ENCODE data around the gene NPAT.

The NPAT gene

DNA sequence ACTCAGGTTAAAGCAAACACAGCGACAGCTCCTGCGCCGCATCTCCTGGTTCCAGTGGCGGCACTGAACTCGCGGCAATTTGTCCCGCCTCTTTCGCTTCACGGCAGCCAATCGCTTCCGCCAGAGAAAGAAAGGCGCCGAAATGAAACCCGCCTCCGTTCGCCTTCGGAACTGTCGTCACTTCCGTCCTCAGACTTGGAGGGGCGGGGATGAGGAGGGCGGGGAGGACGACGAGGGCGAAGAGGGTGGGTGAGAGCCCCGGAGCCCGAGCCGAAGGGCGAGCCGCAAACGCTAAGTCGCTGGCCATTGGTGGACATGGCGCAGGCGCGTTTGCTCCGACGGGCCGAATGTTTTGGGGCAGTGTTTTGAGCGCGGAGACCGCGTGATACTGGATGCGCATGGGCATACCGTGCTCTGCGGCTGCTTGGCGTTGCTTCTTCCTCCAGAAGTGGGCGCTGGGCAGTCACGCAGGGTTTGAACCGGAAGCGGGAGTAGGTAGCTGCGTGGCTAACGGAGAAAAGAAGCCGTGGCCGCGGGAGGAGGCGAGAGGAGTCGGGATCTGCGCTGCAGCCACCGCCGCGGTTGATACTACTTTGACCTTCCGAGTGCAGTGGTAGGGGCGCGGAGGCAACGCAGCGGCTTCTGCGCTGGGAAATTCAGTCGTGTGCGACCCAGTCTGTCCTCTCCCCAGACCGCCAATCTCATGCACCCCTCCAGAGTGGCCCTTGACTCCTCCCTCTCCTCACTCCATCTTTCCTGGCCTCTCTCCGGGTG is at the start of gene NPAT, which contains the start of gene ATM:
NPAT (minus strand) TSS at position 65 of the 774 bp plus-strand sequence. CDS start 102 bp downstream, outside the sequence.
ATM (plus strand) TSS at position 494 of the 774 bp plus-strand sequence. CDS start 4,558 bp downstream, outside the sequence.
- DNase-seq (ENCODE audit: low read depth) = peak; percentile 95

DNA sequence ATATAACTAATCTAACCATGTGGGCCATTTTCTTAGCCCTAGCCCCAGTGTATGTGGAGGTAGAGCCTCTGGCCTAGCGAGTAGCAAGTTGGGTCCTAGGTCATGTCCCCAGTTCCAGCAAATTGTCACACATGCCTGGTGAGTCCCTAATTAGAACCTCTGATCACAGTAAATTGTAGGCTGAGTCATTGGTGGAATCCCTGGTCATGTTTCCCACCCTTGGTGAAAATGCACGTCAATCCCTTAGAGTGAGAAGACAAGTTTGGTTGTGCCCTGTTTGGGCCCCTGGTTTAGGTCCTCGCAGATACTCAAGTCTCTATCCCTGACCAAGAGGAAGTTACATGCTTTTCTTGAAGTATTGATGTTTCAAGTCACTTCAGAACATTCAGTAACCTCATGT is 47.1 kb upstream of the NPAT start:
- no peak for DNase-seq (ENCODE audit: low read depth)

DNA sequence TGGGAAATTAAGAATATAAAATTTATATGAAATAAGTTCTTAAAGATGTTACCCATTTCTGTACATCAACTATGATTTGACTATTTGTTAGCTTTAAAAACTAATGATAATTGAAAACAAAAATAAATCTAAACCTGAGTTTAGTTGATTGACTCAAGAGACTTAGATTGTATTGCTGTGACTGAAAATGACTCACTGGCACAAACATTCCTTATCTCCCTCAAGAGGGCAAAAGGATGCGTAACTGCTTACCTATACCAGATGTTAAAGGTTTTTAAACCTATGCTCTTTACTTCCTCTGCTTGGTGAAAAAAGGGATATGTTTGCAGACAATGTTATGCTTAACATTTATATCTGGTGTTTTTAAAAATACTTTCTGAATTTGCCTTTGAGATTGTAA is 30.7 kb upstream of the NPAT start:
- no peak for DNase-seq (ENCODE audit: low read depth)

DNA sequence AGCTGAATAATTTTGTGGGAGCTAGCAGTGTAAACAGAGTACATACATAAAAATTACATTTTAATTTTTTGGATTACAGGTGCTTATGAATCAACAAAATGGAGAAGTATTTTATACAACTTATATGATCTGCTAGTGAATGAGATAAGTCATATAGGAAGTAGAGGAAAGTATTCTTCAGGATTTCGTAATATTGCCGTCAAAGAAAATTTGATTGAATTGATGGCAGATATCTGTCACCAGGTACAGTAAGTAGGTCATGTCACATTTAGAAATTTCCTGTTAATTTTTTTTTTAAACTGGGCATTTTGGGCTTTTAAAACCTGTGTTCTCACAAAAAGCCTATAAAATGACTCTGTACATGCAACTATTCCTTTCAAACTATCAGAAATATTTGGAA is 24.4 kb upstream of the NPAT start:
- no peak for DNase-seq (ENCODE audit: low read depth)

DNA sequence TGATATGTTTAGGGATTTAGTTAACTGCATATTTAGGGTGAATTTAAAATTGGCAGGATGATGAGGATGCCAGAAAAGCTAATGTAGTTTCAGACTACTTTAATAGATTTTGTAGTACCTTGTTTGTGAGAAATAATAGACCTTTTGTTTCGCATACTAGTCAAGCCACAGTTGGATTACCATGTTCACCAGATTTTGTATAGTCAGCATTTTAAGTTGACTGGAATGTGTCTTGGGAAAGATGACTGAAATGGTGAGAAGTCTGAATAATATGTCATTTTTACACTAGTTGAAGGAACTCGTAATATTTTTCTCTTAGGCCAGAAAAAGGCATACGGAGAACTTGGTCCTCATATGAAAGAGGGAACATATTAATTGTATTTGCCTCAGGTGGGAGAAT is 23.9 kb upstream of the NPAT start:
- DNase-seq (ENCODE audit: low read depth) = no peak

DNA sequence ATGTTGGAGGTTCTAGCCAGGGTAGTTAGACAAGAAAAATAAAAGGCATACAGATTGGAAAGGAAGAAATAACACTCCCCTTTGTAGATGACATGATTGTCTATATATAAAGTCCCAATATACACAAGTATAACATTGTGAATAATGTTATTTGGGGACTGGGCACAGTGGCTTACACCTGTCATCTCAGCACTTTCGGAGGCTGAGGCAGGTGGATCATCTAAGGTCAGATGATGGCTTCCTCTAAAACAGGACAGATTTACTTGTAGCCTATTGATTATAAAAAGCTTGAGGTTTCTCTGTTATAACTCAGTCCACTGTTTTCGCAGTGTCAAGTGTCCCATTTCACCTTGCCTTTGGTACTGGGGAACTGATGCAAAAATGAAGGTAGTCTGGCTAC is 20.0 kb upstream of the NPAT start:
- no peak for DNase-seq (ENCODE audit: low read depth)

DNA sequence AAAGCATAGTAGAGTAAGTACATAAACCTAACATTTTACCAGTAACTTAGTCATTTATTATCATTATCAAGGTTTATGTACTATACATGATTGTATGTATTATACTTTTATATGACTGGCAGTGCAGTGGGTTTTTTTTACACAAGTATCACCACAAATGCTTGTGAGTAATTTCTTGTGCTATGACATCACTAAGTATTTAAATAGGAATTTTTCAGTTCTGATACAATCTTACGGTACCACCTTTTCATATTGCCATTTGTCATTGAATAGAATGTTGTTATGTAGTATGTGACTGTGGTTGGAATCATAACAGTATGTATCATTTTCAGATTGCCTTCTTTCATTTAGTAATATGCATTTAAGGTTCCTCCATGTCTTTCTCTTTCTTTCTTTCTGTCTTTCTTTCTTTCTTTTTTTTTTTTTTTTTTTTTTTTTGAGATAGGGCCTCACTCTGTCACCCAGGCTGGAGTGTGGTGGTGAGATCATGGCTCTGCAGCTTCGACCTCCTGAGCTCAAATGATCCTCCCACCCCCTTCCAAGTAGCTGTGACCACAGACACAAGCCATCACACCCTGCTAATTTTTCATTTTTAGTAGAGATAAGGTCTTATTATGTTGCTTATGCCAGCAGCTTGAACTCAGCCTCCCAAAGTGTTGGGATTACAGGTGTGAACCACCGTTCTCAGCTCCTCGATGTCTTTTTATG is 19.0 kb upstream of the NPAT start:
- no peak for DNase-seq (ENCODE audit: low read depth)

DNA sequence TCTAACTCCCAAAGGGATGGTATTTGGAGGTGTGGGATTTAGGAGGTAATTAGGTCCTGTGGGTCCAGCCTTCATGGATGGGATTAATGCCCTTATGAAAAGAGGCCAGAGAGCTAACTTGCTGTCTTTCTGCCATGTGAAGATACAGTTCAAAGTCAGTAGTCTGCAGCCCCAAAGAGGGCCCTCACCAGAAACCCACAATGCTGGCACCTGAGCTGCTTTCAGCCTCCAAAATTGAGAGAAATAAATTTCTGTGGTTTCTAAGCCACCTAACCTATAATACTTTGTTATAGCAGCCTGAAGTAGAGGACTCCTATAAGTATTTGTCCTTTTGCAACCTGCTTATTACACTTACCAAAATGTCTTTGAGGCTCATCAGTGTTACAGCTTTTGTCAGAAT is 16.6 kb upstream of the NPAT start:
- DNase-seq (ENCODE audit: low read depth) = no peak

DNA sequence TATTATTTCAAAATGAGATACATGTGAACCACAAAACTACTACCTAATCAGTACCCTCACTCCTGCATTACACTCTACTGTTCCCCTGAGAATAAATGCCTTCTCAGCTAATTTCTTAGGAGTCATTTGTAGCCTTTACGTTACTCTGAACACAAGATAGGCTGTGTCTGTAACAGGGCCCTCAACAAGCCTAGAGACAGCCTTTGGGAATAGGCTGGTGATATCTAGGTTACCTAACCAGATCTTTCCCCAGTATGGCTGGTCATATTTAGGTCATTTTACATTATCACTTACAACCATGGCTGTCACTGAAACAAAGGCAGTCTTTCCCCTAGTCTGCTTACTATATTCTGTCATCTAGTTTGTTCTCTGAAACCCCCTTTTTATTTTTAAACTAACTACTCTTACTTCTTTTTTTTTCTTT is 14.6 kb upstream of the NPAT start:
- no peak for DNase-seq (ENCODE audit: low read depth)

DNA sequence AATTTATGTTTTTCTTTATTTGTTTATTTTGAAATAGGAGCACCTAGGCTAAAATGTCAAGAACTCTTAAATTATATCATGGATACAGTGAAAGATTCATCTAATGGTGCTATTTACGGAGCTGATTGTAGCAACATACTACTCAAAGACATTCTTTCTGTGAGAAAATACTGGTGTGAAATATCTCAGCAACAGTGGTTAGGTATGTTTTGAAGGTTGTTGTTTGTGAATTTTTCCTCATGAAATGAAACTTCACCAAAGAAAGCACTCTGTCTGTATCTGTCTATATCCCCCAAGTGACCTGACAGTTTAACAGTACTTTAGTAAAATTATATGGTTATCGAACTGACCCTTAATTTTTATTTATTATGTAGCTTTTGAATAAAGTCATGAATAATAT is 13.2 kb upstream of the NPAT start:
- no peak for DNase-seq (ENCODE audit: low read depth)

DNA sequence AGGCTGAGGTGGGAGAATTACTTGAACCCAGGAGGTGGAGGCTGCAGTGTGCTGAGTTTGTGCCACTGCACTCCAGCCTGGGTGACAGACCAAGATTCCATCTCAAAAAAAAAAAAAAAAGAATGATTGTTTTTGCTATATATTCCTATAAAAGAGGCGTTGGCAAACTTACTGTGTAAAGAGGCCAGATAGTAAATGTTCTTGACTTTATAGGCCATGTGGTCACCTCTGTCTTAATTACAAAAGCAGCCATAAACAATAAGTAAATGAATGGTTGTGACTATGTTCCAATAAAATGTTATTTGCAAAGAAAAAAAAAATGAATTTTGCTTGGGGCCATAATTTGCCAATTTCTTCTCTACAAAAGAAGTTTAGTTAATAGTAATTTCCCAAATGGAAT is 12.8 kb upstream of the NPAT start:
- no peak for DNase-seq (ENCODE audit: low read depth)

DNA sequence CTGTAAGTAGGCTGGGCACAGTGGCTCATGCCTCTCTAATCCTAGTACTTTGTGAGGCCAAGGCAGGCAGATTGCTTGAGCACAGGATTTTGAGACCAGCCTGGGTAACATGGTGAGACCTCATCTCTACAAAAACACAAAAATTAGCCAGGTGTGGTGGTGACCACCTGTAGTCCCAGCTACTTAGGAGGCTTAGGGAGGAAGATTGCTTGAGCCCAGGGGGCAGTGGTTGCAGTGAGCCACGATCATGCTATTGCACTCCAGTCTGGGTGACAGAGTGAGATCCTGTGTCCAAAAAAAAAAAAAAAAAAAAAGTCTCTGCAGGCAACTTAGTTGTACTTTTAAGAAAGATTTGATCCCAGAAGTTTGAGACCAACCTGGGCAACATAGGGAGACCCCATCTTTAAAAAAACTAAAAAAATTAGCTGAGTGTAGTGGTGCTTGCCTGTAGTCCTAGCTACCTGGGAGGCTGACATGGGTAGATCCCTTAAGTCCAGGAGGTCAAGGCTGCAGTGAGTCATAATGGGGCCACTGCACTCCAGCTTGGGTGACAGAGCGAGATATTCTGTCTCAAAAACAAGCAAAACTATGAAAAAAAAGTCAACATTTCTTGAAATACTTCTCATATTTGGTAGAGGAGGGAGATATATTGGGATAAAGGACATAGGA is 11.0 kb upstream of the NPAT start:
- DNase-seq (ENCODE audit: low read depth) = no peak

DNA sequence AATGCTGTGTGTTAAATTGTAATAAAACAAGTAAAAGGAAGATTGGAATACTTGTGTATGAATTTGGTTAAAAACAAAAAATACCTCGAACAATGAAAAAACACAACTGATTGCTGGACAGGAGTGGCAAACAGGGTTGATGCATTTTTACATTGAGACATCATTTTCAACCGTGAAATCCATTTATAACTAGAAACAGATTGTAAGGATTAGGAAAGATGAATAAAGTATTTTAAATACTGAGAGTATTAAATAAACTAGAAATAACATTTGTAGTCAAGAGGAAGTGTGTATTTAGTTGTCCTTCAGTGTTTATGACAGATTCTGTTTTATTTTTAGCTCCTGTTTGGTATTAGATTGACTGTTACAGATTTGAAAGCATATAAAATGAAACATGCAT is 5.8 kb upstream of the NPAT start:
- no peak for DNase-seq (ENCODE audit: low read depth)

DNA sequence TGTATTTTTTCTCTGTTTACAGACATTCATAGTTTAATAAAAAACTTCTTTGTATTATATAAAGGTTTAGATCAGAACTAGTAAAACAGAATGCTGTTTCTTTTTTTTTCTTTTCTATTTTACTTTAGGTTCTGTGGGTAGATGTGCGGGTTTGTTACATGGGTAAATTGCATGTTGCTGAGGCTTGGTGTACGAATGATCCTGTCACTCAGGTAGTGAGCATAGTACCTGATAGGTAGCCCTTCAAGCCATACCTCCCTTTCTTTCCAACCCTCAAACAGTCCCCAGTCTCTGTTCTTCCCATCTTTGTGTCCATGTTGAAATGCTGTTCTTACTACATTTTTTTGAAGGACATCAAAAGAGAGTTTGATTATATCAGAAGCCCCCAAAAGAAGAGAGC is 3.6 kb upstream of the NPAT start:
- no peak for DNase-seq (ENCODE audit: low read depth)

DNA sequence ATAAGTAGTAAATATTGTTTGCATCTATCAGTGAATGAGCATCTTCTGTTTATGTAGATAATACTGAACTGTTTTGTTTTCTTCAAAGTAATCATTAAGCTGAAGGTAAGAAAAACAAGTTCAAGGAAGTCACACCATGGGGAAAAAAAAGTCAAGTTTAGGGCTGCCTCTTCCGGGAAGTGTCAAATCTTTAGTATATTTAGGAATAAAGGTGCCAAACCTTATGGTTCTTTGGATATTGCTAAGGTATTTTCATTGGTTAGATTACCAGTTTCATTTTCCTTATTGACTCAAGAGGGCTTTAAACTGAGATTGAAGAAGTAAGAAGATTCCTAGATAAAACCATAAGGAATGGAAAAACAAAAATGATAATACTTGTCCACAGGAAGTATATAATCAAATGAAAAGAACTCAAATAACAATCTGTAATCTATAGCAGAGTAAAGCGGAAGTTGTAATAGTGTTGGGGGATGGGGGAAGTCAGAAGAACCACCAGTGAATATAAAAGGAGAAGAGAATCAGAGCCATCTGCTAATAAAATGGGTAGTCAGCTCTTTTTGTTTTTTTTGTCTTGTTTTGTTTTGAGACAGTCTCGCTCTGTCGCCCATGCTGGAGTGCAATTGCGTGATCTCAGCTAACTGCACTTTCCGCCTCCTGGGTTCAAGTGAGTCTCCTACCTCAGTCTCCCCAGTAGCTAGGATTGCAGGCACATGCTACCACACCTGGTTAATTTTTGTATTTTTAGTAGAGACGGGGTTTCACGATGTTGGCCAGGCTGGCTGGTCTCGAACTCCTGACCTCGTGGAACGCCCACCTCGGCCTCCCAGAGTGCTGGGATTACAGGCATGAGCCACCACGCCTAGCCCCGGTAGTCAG is 2.7 kb upstream of the NPAT start:
- DNase-seq (ENCODE audit: low read depth) = no peak

DNA sequence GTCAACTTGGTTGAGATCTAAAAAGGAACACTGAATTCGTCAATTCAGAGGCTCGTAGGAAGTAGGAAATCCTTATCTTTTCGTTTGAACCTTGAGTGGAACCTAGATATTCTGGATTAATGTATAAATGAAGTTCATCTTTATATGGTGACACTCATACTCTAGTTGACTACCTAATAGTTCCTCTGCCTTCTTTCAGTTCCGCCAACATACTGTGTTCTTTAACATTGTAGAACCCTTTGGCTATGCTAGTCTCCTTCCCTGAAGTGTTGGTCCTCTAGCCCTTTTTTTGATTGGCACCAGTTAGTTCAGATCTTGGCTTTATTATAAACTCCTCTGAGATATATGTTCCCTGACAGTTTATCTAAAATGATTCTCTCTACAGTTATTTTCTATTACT is 1.9 kb upstream of the NPAT start:
- DNase-seq (ENCODE audit: low read depth) = no peak

DNA sequence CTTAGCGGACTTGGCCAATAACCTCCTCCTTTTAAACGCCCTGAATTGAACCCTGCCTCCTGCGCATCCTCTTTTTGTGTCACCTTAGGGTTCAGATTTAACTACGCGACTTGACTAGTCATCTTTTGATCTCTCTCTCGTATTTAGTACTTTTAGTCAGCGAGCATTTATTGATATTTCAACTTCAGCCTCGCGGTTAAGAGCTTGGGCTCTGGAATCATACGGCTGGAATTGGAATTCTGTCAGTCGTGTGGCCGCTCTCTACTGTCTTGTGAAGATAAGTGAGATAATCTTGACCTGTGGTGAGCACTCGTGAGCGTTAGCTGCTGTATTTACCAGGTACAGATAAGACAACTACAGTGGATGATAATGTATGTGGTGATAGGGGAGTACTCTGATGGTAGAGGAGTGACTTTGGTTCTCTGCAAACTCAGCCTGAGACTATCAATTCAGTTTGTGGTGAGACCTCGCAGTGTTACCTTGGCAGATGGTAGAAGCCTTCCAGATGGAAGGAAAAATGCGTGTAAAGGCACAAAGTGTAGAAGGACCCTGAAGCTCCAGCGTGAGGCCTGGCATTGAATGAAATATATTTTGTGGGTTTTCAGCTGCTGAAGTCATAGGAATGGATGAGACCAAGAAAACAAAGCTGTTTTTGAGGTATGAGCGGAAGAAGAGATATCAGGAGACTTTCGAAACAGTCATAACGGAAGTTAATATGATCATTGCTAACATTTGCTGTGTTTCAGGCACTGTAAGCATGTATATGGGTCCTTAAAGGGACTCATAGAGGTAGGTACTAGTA is 1.1 kb upstream of the NPAT start:
- no peak for DNase-seq (ENCODE audit: low read depth)

DNA sequence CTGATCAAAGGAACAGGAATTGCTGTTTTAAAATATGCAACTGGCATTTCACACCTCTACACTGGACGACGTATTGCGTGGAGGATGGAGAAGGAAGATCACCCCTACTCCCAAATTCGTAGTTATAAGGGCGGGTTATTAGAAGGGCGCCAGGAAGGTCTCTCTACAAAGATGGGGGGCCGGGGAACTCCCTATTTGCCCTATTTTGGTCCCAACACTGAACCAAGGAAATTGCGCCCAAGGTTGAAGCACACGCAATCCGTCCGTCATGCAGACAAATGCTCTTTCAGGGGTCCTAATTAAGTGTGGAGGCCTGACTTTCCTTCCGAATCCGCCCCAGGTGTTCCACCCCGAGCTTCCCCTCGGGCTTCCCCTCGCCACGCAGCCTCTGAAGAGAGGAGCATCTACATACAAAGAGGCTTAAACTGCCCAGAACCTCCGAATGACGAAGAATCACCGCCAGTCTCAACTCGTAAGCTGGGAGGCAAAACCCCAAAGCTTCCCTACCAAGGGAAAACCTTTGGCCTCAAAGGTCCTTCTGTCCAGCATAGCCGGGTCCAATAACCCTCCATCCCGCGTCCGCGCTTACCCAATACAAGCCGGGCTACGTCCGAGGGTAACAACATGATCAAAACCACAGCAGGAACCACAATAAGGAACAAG is 396 bp downstream of the NPAT start:
- no peak for DNase-seq (ENCODE audit: low read depth)

DNA sequence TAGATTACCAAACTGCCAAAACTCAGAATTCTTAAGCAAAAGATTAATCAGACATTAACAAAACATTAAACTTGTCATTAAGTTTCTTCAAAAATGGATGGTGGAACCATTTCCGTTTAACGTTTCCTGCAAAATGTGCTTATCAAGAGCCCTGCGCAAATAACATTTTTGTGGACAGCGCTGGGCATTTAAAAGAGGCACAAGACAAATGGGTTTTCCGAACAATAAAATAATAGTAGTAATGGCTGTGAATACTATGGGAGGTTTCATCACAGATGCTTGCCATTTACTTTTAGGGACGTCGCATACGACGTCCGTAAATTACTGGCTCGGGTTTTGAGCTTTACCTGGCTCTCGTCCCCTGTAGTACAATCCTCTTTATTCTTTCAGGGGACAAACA is 1.1 kb downstream of the NPAT start:
- DNase-seq (ENCODE audit: low read depth) = no peak

DNA sequence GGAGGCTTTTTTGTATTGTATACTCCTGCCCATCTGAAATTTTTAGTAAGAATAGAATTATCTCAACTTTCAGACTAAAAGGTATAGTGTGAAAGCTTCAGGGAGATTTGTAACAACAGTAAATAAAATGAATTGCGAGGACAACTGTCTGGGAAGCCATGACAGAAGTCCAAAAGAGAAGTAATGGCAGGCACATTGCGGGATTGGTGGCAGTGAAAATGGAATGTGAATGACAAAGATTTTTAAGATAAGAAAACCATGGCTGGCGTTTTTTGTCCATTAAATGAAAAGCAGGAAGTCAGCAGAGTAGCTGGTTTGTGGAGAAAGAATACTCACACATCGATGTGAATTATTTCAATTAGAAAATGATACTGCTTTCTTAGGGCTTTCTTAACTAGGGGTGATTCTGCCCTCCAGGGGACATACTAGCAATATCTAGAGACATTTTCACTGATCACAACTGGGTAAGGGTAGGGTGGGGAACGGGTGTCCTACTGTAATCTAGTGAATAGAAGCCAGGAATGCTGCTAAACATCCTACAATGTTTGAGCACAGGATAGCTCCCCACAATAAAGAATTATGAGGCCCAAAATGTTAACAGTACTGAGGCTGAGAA is 1.6 kb downstream of the NPAT start:
- DNase-seq (ENCODE audit: low read depth) = no peak
